ENCODE measurements around the gene NF1.
A peak's percentile ranks its signal among the peaks of the same experiment; 100 is the strongest.
"Not testable (repeated sequence)": the region's sequence is repeated elsewhere in the genome, so short reads cannot be mapped to it uniquely, and the experiment has no call there.

Gene NF1, protein sequence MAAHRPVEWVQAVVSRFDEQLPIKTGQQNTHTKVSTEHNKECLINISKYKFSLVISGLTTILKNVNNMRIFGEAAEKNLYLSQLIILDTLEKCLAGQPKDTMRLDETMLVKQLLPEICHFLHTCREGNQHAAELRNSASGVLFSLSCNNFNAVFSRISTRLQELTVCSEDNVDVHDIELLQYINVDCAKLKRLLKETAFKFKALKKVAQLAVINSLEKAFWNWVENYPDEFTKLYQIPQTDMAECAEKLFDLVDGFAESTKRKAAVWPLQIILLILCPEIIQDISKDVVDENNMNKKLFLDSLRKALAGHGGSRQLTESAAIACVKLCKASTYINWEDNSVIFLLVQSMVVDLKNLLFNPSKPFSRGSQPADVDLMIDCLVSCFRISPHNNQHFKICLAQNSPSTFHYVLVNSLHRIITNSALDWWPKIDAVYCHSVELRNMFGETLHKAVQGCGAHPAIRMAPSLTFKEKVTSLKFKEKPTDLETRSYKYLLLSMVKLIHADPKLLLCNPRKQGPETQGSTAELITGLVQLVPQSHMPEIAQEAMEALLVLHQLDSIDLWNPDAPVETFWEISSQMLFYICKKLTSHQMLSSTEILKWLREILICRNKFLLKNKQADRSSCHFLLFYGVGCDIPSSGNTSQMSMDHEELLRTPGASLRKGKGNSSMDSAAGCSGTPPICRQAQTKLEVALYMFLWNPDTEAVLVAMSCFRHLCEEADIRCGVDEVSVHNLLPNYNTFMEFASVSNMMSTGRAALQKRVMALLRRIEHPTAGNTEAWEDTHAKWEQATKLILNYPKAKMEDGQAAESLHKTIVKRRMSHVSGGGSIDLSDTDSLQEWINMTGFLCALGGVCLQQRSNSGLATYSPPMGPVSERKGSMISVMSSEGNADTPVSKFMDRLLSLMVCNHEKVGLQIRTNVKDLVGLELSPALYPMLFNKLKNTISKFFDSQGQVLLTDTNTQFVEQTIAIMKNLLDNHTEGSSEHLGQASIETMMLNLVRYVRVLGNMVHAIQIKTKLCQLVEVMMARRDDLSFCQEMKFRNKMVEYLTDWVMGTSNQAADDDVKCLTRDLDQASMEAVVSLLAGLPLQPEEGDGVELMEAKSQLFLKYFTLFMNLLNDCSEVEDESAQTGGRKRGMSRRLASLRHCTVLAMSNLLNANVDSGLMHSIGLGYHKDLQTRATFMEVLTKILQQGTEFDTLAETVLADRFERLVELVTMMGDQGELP (N-terminal part only)

GRCh38 chr17:31094600-31095235 is at the start of gene NF1:
NF1 (plus strand) TSS chr17:31094977; CDS start chr17:31095310, 333 bp downstream.
- peak; percentile 80 for DNase-seq

GRCh38 chr17:31046856-31047425 is 47.8 kb upstream of the NF1 start:
- DNase-seq = not testable (repeated sequence)

- DNase-seq = no peak
Observed at GRCh38 chr17:31048142-31048541, 46.6 kb upstream of the NF1 start.

DNA sequence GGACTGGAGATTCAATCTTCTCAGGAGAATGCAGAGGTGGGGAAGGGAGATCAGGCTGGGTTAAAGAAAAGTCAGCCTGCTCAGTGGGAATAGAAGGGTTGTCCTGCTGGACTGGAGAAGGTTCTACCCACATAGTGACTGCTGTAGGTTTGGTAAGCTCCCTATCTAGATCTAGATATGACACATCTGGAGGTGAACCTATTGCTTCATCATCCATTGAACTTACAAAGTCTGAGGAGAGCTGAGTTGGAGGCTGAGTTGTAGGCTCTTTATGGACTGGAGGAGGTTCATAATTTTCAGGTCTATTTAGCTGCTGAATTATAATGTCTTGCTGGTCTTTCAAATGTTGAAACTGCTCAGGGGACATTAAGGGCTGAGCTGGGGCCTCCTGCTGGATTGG is 46.0 kb upstream of the NF1 start:
- no peak for DNase-seq

GRCh38 chr17:31050948-31051347 is 43.8 kb upstream of the NF1 start:
- DNase-seq = no peak

DNA sequence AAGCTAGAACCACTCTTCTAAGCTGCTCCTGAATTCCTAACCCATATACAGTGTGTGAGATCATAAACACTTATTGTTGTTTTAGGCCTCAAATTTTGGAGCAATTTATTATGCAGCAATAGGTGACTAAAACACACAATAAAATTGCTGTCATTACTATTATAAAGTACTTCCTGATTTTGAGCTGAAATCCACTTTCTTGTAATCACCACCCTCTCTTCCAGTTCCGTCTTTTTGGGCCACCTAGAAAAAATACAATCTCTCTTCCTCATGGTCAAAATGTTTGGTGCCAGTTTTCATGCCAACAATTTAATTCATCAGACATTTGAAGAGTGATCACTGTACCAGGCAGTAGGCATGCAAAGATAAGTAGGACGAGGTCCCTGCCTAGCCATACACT is 43.3 kb upstream of the NF1 start:
- DNase-seq = no peak

GRCh38 chr17:31052187-31052889 is 42.4 kb upstream of the NF1 start:
- DNase-seq = no peak

- no peak for DNase-seq
Observed at GRCh38 chr17:31053071-31053470, 41.7 kb upstream of the NF1 start.

- DNase-seq = no peak
Observed at GRCh38 chr17:31054761-31055160, 40.0 kb upstream of the NF1 start.

DNA sequence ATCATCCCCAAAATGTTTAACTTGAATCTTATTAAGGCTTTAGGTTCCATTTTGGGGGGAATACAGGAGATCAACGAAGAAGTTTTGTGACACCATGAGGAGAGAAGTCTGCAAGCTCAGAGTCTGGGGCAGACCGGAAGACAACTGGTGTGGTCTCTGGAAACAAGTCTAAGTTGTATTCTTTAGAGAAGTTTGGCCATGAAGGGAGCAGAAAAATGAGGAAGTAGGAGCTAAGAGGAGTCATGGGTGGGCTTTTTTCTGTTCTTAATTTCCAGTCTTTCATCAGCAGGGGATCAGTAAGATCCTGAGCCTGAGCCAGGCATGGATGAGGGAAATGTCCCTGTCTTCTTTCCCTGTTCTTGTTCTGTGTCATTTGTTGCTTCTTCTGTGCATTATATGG is 35.8 kb upstream of the NF1 start:
- DNase-seq = no peak

DNA sequence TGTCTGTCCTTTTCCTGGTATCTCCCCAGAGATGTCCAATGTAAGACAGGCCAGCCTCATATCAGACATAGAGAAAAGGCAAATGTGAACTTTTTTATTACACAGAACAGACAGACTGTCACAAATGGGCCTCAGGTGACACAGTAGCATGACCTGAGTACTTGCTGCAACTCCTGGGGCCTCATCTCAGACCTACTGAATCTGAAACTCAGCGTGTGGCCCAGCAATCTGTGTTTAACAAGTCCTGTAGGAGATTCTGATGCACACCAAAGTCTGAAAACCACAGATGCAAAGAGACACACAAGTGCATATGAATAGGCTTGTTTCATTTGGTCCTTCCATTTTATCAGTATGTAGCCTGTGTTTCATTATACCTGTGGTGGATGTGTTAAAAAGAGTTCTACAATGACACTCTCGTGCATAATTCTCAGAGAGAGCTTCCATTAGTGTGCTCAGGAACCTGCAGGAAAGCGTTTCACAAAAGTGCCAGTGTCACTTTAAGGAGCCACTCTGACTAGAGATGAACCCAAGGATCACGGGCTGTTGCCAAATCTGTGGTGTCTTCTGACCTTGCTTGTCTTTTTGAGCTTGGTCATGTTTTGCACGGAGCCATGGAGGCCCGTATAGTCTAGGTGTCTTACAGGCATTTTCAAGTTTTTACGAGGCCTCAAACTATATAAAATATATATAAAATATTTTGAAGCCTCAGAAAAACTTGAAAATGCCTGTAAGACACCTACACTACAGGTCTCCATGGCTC is 33.8 kb upstream of the NF1 start:
- DNase-seq = no peak

DNA sequence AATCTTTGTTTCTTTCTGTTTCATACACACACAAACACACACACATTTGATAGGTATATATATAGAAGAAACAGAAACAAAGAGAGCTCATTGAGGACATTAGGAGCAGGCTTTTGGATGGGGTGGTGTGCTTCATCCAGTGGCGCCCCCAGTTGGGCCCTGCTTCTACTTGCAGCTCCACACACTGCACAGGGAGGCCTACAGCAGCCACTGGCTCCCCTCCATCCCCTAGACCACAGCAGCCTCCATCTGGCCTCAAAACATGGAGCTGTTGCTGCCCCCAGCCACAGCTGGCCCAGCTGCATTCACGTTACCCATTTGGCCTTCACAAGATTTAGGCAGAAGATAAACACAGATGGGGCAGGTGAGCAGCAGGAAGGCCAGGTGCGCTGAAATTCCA is 33.1 kb upstream of the NF1 start:
- DNase-seq = no peak

DNA sequence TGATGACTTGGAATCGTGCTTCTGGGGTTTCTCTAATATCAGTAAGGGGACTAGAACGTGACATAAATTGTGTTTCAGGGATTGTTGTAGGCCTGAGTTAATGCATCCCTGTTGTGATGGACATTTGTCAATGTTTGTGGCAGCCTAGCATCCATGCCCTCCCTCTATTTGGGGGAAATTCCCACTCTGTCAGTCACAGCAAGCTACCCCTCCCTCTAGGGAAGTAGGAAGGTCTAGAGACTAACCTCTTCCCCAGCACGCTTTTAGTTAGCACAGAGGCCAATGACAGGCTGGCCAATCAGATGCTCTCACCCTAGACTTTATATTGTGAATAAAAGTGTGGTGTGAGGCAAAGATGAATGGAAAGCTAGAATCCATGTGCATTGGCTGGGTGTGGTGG is 32.4 kb upstream of the NF1 start:
- no peak for DNase-seq

DNA sequence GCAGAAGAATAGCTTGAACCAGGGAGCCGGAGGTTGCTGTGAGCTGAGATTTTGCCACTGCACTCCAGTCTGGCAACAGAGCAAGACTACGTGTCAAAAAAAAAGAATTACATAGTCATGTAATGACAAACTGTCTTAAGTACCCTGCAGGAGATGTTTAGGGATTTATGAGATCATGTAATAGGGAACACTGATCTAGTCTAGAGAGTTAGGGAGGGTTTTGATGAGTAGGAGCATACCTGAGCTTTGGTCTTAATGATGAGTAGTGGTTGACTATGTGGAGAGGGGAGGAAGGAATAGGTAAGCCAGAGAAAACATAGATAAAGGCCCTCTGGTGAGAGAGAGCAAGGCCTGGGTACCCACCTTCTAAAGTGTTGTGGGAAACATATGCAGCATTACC is 30.1 kb upstream of the NF1 start:
- DNase-seq = no peak

GRCh38 chr17:31067691-31068184 is 27.0 kb upstream of the NF1 start:
- DNase-seq = no peak

DNA sequence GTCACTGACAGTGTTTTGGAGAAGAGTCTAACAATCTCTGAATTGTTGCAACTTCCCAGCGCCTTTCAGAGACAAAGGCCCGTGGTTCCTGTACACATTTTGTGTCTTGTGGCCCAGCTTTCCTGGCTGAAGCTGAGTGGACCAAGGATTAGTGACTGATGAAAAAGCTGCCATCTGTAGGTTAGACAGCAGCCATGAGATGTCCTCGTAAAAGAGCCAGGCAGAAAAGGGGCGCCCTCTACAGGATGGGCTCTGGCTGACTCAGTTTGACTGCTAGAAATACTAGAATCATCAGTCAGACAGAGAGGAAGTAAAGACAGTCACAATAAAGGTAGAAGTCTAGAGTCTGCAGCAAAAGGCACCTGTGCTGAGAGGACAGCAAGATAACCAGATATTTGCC is 26.5 kb upstream of the NF1 start:
- peak; percentile 29 for DNase-seq

- DNase-seq = no peak
Observed at GRCh38 chr17:31072186-31072585, 22.6 kb upstream of the NF1 start.

DNA sequence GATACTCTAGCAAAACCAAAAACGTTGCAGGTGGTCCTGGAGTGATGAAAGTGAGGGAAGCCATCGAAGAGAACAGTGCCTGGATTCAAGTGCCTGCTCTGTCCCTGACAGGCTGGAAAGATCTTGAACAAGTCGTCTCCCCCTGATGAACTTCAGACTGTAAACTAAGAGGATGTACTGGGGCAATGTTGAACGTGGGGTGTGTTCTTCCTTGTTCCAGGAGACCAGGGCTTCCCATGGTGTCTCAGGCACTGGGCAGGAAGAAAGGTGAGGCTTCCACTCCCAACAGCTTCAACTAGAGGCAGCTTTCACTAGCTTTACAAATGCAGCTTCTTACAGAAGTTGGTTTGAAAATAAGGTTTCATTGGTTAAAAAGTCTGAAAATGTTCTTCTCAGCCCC is 21.4 kb upstream of the NF1 start:
- DNase-seq = no peak

- no peak for DNase-seq
Observed at GRCh38 chr17:31074772-31075555, 19.8 kb upstream of the NF1 start.

- no peak for DNase-seq
Observed at GRCh38 chr17:31078290-31078689, 16.5 kb upstream of the NF1 start.
